ENCODE data around the gene POLN. TPM values are rescaled to one million over a fixed set of nuclear protein-coding genes. Genes with fewer than 3 reads are reported as not detected.
"Not testable (repeated sequence)": the region's sequence is repeated elsewhere in the genome, so short reads cannot be mapped to it uniquely, and the experiment has no call there.

POLN gene
- polyA plus RNA-seq, 10 donors, result 1.6 to 4.8 (median 2.4) TPM

DNA sequence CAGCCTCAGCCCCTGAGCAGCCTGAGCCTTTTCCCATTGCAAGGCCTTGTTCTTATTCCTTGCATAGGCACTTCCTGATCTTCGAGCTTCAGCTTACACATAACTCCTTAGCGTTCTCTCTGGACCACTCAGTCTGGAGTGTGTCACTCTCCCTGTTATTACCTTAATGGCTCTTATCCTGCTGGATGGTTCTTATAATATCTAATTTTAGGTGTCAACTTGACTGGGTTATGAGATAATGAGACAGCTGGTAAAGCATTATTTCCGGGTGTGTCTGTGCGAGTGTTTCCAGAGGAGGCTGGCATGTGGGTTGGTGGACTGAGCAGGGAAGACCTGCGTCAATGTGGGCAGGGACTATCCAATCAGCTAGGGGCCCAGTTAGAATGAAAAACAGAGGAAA is 75.7 kb downstream of the POLN start:
- no peak for DNase-seq

DNA sequence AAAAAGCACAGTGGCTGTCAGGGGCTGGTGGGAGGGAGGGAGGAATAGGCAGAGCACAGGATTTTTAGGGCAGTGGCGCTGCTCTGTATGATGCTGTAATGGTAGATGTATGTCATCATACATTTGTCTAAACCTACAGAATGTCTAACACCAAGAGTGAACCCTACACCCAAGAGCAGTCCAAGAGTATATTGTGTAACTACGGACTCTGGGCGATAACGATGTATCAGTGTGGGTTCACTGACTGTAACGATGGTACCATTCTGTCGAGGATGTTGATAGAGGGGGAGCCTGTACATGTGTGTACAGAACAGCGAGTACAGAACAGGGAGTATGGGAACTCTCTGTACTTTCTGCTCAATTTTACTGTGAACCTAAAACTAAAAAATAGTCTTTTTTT is 76.5 kb downstream of the POLN start:
- no peak for DNase-seq

DNA sequence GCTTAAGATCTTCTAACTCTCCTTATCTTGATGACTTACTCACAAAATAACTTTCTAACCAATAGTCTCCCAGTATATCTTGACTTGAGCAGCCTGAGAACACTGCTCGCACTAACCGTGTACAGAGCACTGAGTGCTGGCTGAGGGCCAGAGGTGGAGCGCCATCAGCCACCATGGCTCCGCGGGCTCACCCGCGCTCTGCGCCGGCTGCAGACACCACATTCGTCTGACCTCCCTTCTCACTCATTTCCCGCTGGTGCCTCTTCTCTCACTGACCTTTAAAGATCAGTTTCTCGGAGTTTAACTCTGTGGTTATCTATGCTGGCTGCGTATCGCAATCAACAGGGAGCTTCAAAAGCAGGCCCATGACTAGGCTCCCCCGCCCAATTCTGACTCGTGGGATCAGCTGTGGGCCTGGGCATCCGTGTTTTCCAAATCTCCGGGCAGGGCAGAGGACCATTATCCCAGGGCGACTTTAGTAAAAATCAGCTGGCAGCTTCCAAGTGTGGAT is 78.6 kb downstream of the POLN start:
- no peak for DNase-seq

DNA sequence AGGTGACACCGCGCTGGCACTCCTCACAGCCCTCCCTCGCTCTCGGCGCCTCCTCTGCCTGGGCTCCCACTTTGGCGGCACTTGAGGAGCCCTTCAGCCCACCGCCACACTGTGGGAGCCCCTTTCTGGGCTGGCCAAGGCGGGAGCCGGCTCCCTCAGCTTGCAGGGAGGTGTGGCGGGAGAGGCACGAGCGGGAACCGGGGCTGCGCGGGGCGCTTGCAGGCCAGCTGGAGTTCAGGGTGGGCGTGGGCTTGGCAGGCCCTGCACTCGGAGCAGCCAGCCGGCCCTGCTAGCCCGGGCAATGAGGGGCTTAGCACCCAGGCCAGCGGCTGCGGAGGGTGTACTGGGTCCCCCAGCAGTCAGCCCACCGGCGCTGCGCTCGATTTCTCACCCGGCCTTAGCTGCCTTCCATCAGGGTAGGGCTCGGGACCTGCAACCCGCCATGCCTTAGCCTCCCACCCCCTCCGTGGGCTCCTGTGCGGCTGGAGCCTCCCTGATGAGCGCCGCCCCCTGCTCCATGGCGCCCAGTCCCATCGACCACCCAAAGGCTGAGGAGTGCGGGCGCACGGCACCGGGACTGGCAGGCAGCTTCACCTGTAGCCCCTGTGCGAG is 80.7 kb downstream of the POLN start:
- DNase-seq, result not testable (repeated sequence)

DNA sequence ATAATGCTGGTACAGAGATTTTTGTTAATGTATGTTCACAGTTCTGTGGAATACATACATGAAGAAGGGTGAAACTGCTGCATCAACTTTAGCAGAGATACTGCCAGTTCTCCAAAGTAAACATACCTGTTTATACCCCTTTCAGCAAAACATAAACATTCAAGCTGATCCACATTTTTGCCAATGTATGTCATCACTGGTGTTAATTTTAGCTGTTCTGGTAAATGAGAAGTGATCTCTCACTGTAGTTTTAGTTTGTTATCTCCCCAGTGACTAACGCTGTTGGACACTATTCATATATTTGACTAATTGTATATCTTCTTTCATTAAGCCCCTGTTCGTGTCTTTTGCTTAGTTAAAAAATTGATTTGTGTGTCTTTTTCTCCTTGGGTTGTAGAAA is 82.0 kb downstream of the POLN start:
- DNase-seq, result no peak

DNA sequence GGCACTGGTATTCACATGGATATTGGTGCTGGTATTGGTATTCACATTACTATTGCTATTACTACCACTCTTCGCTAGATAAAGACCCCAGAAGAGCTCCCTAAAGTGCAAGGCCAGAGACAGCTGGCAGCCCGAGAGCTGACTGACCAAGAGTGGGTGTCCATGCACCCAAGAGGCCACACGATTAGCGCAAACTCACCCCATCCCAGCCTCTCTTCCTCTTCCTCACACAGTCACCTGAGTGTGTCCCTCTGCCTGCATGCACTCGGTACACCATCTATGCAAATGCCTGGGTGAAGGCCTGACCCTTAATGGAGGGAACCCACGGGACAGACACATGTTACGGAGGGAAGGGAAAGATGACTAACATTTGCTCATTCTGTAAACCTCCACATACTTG is 86.7 kb downstream of the POLN start:
- no peak for DNase-seq

DNA sequence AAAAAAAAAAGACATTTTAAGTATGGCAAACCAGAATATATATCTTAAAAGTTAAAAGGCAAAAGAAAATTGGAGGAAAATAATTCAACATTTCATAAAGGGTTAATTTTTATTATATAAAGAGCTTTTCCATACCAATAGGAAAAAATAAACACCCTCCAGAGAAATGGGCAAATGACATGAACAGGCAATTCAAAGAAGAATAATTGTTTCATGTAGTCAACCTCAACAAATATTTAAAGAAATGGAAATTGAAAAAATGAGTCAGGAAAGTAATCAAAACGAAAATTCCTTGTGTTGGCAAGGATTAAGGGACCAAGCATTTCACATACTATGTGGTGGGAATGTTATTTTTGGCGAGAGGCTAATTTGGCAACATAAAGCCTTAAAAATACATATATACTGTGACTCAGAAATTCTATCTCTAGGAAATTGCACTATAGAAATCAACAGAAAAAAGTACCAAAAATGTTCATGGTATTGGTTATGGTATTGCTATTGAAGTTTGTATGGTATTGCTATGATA is 87.6 kb downstream of the POLN start:
- DNase-seq, result no peak

DNA sequence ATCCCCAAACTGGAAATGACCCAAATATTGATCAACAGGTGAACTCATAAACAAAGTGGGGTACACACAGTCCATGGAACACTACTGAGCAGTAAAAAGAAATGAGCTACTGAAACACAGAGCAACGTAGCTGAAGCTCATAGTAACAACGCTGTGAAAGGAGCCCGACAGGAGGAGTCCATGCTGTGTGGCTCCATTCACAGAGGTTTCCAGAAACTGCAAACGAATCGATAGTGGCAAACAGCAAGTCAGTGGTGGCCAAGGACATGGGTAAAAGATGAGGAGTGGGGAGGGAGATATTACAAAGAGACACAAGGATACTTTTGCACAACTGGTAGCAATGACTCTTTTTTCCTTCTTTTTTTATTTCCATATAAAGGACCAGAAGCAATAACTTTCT is 90.4 kb downstream of the POLN start:
- DNase-seq, result no peak

DNA sequence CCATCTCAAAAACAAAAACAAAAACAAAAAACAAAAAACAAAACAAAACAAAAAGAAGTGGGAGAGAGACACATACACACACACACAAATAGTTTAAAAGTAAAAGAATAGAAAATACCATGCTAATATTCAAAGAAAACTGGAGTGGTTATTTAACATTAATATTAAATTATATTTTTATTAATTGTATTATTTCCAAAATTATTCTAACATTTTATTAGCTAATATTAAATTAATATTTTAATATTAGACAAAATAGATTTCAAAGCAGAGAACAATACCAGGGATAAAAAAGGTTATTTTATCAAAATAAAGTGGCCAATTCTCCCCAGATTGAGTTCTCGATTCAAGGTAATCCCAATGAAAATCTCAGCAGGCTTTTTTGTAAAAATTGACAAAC is 91.8 kb downstream of the POLN start:
- DNase-seq, result no peak

DNA sequence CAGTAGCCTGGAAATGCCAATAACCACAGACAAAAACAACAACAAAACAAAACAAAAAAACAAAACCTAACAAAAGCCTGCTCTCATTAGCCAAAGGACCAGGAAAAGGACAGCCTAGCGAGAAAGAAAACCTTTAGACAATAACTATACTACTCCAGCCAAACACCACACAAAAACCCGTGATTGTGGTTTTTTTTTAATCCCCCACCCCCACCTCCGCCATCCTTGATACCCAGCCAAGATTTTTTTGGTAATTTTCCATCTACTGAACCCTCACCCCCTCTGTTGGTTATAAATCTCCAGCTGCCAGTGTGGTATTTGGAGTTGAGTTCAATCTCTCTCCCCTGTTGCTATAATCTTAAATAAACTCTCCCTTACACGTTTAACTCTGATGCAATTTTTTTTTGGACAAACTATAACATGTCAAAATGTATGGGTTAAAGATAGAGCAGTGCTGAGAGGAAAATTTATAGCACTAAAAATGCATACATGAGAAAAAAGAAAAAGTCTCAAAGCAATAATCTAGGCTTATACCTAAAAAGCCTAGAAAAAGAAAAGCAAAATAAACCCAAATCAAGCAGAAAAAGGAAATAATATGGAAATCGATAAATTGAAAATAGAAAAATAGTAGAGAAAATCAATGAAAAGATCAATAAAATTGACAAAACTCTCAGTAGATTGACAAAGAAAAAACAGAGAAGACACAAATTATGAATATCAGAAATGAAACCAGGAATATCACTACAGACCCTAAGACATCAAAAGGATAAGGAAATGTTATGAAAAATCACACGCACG is 99.1 kb downstream of the POLN start:
- DNase-seq, result no peak

DNA sequence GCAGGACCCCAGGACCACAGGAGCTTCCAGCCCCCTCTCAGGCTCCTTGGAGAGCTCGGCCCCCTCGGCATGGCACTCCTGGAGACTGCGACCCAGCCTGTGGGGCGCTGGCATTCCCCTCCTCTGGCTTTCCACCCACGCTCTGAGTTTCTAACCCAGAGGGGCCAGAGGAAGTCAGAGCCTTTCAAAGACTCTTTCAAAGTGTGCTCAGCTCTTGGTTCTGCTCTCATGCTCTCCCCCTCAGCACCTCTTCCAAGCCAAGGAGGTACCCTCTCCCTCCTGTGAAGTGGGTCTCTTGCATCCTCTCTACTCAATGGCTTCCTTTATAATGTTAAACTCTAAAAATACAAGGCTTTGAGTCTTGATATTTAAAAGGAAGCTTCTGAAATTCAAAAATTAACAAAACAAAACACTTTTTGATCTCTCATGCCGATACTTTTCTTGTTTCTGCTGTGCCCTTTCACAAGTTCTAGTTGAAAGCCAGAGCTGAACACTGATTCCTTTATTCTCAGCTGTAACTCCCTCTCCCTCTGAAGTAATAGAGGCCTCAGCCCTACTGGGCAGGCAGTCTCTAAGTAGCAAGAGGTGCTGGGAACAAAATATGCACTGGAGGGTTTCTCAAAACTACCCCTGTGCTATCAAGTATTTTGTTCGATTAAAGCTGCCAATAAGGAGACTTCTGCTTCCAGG is 100.0 kb downstream of the POLN start:
- no peak for DNase-seq

DNA sequence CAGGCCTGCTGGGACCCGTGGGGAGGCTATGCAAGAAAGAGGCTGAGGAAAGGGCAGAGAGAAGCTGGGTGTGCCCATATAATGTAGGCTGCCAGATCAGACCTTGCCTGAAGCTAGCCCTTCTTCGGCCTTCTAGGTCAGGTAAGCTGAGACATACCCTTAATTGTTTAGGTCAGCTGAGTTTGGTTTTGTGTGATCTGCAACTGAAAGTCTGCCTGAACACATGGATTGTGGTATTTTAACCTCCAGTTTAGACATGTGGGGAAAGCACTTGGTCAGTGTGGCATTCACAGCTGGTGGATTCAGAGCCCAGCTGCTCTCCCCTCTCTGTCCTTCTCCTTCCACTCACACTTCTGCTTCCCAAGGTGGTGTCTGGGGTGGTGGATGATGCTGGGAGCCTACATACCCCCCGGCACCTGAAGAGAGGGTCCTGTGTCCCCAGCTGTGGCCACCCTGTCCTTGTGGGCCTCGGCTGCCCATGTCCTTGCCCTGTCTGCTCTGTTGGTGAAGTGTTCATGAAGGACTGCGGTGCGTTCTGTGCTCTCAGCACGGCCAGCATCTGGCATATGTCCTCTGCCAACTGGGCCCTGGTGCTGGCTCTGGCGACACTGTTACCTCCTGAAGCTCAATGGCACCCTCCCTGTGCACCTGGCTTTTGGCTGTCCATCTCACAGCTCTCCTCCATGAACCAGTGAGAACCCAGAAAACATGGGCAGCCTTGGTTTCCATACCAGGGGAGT is 100.7 kb downstream of the POLN start:
- no peak for DNase-seq

DNA sequence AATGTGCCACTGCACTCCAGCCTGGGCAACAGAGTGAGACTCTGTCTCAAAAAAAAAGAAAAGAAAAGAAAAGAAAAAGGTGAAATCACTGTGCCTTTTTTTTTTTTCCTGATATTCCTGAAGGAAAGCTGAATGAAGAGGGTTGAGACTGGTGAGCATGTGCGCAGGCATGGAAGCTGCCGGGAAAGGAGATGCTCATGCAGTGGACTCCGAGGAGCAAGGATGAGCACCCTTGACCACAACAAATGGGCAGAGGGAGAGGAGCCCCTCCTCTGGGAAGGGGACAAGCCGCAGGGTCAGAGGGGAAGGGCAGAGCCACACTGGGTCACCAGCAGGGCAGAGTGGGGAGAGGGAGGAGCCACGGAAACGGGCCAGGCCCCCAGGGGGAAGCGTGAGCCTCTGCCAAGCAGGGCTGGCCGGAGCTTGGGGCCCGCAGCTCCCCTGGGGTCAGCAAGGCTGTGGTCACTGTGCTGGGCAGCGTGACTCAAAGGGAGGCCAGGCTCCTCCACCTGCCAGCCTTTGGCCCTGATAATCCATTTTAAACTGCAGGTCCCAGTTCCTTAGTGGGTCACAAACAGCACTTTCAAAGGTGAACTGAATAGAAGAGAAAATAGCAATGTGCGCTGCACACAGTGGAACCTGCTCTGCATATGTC is 102.9 kb downstream of the POLN start:
- DNase-seq, result no peak

DNA sequence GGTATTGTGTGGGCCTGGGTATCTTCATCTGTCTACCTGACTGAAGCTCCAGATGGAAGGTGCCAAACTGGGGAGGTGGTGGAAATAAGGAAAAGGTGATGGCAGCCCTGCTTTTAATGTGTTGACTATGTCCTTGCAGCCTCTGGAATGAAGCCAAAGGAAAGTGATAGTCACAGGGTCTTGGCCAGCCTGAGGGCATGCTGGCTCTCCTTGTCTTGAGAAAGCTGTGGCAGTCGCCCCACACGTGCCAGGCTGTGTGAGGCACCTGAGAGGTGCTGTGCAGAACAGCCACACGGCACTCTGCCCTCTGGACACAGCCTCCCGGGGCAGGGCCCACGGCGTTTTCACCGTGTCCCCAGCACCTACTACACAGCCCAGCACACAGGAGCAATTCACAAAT is 105.2 kb downstream of the POLN start:
- no peak for DNase-seq

DNA sequence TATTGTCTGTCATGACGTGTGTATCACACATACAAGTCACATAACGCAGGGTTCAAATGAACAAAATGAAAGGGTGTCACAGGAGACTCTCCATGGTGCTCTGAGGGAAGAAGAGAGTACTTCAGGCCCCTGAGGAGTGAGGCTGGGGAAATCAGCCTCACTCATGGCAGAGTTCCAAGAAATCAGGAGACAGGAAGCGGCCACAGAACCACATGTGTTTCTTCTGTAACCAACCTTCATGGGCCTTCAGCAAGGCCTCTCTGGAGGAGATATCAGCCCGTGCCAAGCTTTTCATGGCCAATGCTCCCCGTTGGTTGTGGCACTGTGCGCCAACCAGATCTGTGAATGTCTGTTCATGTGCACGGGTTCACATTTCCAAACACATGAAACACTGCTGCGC is 106.8 kb downstream of the POLN start:
- peak; percentile 22 to 51 (median 31) for DNase-seq

DNA sequence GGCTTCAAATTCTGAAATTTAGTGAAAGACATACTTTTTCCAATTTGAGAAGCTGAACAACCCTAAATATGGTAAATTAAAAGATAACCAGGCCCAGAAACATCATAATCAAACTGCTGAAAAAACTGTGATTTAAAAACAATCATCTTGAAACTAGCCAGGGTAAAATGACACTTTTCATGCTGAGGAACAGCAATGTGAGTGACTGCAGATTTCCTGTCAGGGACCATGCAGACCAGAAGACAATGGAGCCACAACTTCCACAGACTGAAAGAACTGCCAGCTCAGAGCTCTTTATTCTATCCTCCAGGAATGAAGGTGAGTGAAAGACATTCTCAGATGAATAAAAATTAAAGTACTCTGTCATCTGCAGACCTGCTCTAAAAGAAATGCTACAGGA is 109.5 kb downstream of the POLN start:
- no peak for DNase-seq

DNA sequence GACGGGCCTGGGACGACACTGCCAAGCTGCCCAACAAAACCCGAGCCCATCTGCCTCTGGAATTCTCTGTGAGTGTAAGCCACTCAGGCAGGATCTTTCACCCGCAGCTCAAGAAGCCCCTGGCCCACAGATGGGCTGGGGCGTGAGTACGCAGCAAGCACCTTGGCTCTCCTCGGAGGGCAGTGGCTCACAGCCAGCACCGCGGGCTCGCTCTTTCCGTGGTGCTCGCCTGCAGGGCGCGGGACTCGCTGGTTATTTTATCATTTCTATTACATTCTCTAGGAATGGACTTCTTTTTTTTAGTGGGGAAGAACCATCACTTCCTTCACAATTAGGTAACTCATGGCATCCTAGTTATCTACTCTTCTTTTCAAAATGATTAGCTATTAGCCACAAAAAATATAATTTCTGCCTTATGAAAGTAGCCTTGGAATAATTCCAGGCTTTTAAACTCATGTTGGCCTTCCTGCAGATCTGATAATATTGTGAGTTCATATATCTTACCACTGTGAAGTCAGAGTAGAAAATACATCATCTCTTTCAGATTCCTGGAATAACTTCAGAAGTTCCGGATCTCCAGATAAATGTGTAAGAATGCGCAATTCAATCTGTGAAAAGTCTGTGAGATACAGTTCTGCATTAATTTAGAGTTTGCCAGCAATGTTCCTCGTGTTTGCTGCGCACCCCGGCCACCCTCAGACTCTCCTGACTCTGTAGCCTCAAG is 114.2 kb downstream of the POLN start:
- DNase-seq, result no peak

DNA sequence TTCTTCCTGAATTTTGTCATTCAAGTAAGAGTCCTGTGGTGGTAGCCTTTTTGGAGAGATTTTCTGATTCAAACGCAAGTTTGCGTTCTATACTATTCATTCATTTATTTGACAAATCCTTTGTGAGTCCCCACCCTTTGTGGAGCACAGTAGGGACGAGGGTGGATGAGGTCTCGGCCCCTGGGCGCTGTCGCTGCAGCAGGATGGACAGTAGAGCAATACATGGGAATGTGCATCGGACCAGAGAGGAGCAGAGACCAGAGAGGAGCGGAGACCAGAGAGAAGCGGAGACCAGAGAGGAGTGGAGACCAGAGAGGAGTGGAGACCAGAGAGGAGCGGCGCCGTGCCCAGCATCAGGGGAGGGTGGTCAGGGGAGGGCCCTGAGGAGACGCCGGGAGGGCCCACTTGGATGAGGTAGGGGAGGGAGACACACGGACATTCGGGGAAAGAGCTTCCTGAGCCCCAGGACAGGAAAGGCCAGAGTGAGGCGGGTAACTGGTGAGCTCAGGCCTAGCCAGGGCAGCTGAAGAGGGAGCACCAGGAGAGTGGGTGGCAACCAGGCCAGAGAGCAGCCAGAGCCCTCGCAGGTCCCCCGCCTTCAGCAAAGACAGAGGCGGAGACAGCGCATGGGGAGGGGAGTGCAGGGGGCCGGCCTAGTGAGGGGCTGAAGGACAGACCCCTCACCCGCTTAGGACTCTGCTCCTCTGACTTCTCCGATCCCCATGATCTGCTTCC is 115.4 kb downstream of the POLN start:
- no peak for DNase-seq

DNA sequence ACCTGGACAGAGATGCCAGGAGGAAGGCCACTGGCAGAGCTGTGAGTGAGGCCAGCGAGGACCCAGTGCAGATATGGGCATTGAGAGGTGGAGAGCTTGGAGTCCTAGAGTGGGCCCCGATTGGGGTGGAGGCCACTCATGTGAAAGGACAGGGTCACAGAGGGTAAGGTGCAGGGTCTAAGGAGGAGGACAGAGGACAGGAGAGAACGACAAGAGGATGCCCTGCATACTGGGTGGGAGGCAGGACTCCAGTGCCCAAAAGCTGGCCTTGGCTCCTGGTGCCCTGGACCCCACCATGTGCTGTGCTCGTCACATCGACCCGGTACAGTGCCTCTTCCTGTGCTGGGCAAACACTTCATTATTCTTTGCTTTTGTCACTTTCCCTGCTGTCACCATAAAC is 116.1 kb downstream of the POLN start:
- DNase-seq, result no peak

DNA sequence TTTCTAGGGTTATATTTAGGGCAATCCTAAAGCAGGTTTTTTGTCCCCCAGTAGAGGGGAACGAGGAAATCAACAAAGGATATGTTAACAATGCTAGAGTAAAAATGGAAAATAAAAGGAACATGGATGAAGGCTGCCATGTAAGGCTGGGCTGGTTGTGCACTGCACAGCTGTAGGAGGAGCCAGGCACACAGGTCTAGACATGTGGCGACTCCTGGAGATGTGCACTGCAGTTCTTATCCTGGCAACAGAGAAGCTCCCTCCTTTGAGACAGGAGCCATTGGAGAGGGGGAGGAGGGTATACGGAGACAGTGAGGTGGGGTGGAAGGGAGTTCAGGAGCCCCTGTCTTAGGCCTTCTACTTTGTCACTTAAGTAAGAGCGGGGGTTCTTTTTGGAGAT is 116.9 kb downstream of the POLN start:
- no peak for DNase-seq
